Psoas muscle (tissue), 8 donors: ENCODE data around the gene KRR1. TPM values are rescaled to one million over a fixed set of nuclear protein-coding genes. Genes with fewer than 3 reads are reported as not detected.
"Not testable (repeated sequence)": the region's sequence is repeated elsewhere in the genome, so short reads cannot be mapped to it uniquely, and the experiment has no call there.

Source experiments
- ATAC-seq, 4 donors: fragments of 200-7000 bp; cut with Tn5 transposase; one replicate each; pipeline ENCODE4 v1.9.1; 2020; ENCODE audit warnings: moderate library complexity in 3 of 4, mild to moderate bottlenecking in 2 of 4
- DNase-seq, 2 donors: peaks; one replicate each; pipeline ENCODE4 v3.0.0-alpha.2; 2020
- H3K27ac ChIP-seq: fragments of 200-600 bp; one replicate; pipeline ENCODE4 v1.8.0; 2022
- H3K27me3 ChIP-seq, 3 donors: fragments of 200-600 bp in 1 of 3; one replicate each; pipeline versions ENCODE4 v1.6.1 to v1.8.0; 2013 to 2022; ENCODE audit warnings: low read length in 2 of 3, mild to moderate bottlenecking in 2 of 3, moderate library complexity in 1 of 3; ENCODE audit not compliant: insufficient read depth in 3 of 3
- H3K36me3 ChIP-seq, 2 donors: fragments of 200-600 bp in 1 of 2; one replicate each; pipeline versions ENCODE4 v1.6.1 to v1.8.0; 2013 to 2022; ENCODE audit warnings: low read depth in 1 of 2, mild to moderate bottlenecking in 1 of 2, moderate library complexity in 1 of 2; ENCODE audit not compliant: insufficient read depth in 1 of 2
- H3K4me1 ChIP-seq: fragments of 200-600 bp; one replicate; pipeline ENCODE4 v1.8.0; 2022
- H3K4me3 ChIP-seq: fragments of 200-600 bp; one replicate; pipeline ENCODE4 v1.8.0; 2022; ENCODE audit warnings: mild to moderate bottlenecking
- H3K9me3 ChIP-seq: fragments of 200-600 bp; one replicate; pipeline ENCODE4 v1.8.0; 2022
- WGBS, 3 donors: extraction: QIAGEN DNeasy Blood & Tissue Kit; methylation state at CpG; one replicate each; pipeline versions ENCODE4 v1.1.6 to v1.1.7; 2013; 5-methylcytosine and 5-hydroxymethylcytosine counted together
- intact Hi-C, 2 donors: fragments of 100-400 bp; cut with DNase I; formaldehyde crosslinking; loops; one replicate each; pipeline versions ENCODE4 v1.11.0 to v1.14.2; 2022
- polyA plus RNA-seq, 3 donors: library from polyadenylated mRNA; stranded (reverse); fragments of 200-250 nt; gene quantifications; one replicate each; pipeline ENCODE4 v1.2.3, GENCODE V29; 2013
- total RNA-seq, 4 donors: library from RNA; stranded (reverse); fragmentation: NEBNext Ultra II Directional in 2 of 4; extraction: Animal tissue kit (Norgen Biotek cat#: 25700) in 2 of 4; gene quantifications; one replicate each; pipeline versions ENCODE4 v1.2.1 to v1.2.4, GENCODE V29; 2021 to 2023
- TF ChIP-seq, protein P1 (sequence below): fragments of 200-600 bp; IDR thresholded peaks from one replicate; pipeline ENCODE4 v1.8.0; 2022; ENCODE audit warnings: antibody characterized with exemption
- donor health status: healthy with polysubstance abuse.
- donor health status: DM: no; HTN: no; CAD: no; lungs with moderate emphysema.
- donor health status: Bipolar disorder and iron deficiency.
- donor health status: healthy.
- donor health status: DM: yes; HTN: yes; CAD: no.
- donor health status: DM: no; HTN: no; CAD: no.
- donor health status: DM: no; HTN: no; CAD: no.
- donor health status: DM: yes; HTN: yes; CAD: no.

The KRR1 gene
- total and polyA plus RNA-seq, 7 donors: 15.7 to 64.9 (median 43.1) TPM

DNA sequence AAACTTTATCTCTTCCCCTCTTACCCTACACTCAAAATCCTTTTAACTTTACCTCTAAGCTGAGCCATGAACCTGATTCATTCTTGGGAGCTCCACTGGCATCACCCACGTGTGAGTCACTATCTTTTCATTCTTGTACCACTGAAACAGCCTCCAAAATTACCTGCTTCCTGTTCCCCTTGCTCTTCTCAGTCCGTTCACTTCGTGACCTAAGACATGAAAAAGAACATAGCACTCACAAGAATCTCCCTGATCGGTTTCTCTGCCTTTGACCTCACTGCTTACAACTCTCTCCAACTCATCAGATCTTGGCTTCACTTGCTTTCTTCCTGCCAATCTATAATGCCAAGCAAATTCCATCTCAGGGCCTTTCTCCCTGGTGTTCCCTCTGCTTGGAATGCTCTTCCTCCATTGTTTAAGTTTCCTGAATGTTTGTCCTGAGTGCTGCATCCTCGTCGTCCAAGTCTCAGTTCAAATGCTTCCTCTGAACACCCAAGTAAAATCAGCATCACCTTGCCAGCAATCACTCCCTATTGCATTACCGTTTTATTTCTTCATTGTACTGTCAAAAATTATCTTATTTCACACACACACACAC is 21.7 kb downstream of the KRR1 start:
- peak; percentile 55 to 73 (median 60) for ATAC-seq
- peaks cover 0 to 18% of the 10 kb centered on the region in 2 donors for H3K36me3 ChIP-seq
- no peak overlapping the region for H3K4me3 ChIP-seq
- TF ChIP-seq, protein P1, sequence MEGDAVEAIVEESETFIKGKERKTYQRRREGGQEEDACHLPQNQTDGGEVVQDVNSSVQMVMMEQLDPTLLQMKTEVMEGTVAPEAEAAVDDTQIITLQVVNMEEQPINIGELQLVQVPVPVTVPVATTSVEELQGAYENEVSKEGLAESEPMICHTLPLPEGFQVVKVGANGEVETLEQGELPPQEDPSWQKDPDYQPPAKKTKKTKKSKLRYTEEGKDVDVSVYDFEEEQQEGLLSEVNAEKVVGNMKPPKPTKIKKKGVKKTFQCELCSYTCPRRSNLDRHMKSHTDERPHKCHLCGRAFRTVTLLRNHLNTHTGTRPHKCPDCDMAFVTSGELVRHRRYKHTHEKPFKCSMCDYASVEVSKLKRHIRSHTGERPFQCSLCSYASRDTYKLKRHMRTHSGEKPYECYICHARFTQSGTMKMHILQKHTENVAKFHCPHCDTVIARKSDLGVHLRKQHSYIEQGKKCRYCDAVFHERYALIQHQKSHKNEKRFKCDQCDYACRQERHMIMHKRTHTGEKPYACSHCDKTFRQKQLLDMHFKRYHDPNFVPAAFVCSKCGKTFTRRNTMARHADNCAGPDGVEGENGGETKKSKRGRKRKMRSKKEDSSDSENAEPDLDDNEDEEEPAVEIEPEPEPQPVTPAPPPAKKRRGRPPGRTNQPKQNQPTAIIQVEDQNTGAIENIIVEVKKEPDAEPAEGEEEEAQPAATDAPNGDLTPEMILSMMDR: no peak
- 56 to 63% (median 57%) methylated on average over 7 of the region's 7 CpGs for WGBS, 3 donors
- no peaks in the 10 kb centered on the region for H3K9me3 ChIP-seq
- intact Hi-C loops: no loop called here
- DNase-seq: no peak
- no peaks in the 10 kb centered on the region for H3K27me3 ChIP-seq
- H3K27ac ChIP-seq: peak overlapping the region; percentile 16
- no peaks in the 10 kb centered on the region for H3K4me1 ChIP-seq

DNA sequence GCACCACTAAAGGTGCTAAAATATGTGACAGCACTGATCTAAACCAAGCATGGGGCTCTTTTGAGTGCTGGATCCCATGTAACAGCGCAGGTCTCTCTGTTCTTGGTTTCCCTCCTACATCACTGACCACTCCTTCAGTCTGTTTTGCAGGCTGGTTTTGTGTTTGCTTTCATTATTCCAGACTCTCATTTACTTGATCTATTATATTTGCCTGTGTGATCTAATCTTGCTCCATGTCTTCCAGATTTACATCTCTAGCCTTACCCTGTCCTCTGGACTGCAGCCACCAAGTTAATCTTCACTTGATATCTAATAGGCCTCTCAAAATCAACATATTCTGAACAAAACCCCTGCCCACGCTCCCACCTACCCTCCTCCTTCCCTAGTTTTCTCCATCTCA is 22.2 kb downstream of the KRR1 start:
- TF ChIP-seq, protein P1: no peak
- Histone ChIP-seq H3K27me3 (no peaks in the 10 kb centered on the region), H3K27ac (peak overlapping the region; percentile 16), H3K36me3 (peaks cover 0 to 18% of the 10 kb centered on the region in 2 donors), H3K9me3 (no peaks in the 10 kb centered on the region), H3K4me1 (no peaks in the 10 kb centered on the region), H3K4me3 (no peak overlapping the region)
- DNase-seq (no peak), ATAC-seq (peak in 3 of 4 donors; percentile 11 to 25 (median 21))
- intact Hi-C loops: no loop called here
- WGBS, 3 donors: 80 to 92% (median 87%) methylated on average over 2 of the region's 2 CpGs

DNA sequence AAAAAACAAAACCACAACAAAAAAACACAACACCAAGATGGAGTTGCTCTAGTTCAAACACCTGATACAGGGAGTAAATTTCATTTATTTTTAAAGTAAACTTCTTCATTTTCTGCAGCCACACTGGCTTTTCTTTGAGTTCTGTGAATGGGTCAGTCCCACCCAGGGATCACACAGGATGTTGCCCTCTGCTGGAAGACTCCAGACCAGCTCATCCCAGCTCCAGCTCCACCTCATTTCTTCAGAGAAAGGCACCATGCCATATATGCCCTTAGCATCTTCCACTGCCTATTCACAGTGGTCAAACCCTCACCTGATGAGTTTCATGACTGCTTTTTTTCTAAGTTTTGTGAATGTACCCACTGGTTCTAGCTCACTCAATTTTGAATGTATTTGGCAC is 22.9 kb downstream of the KRR1 start:
- Histone ChIP-seq H3K27ac (no peak overlapping the region), H3K4me3 (no peak overlapping the region), H3K4me1 (peaks cover 3% of the 10 kb centered on the region), H3K27me3 (no peaks in the 10 kb centered on the region), H3K36me3 (peaks cover 0 to 16% of the 10 kb centered on the region in 2 donors), H3K9me3 (no peaks in the 10 kb centered on the region)
- TF ChIP-seq, protein P1: peak; percentile 23
- intact Hi-C loops: no loop called here
- ATAC-seq (peak in 3 of 4 donors; percentile 48 to 69 (median 65)), DNase-seq (no peak)

DNA sequence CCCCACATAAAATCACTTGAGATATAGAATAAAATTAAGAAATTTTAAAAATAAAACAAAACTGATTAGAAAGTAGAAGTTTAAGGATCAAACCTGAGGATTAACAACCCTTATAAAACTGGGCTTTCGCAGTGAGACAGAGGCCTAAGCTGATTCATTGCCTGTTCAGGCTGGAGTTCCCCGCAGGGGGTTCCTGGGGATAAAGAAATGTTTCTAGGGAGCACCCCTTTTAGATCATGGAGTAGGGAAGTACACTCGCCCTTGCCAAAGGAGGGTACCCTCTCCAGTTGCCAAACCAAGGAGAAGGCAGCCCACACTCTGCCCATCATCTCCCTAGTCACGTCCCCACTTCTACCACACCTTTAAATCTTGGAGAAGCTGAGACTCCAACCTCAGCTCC is 24.1 kb downstream of the KRR1 start:
- Histone ChIP-seq H3K27me3 (no peaks in the 10 kb centered on the region), H3K27ac (no peak overlapping the region), H3K36me3 (peaks cover 0 to 7% of the 10 kb centered on the region in 2 donors), H3K4me3 (no peak overlapping the region), H3K9me3 (no peaks in the 10 kb centered on the region), H3K4me1 (peaks cover 3% of the 10 kb centered on the region)
- ATAC-seq: no peak
- WGBS, 3 donors: 87 to 95% (median 92%) methylated on average over 4 of the region's 4 CpGs
- intact Hi-C loops: no loop called here
- DNase-seq: no peak
- TF ChIP-seq, protein P1: no peak

DNA sequence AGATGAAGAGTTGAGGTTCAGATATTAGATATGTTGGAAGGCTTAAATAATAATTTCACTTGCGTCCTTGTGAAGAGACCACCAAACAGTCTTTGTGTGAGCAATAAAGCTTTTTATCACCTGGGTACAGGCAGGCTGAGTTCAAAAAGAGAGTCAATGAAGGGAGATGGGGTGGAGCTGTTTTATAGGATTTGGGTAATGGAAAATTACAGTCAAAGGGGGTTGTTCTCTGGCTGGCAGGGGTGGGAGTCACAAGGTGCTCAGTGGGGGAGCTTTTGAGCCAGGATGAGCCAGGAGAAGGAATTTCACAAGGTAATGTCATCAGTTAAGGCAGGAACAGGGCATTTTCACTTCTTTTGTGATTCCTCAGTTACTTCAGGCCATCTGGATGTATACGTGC is 27.0 kb downstream of the KRR1 start:
- H3K36me3 ChIP-seq, H3K4me3 ChIP-seq, intact Hi-C loops, H3K4me1 ChIP-seq, DNase-seq, H3K27ac ChIP-seq, H3K9me3 ChIP-seq, H3K27me3 ChIP-seq, ATAC-seq: not testable (repeated sequence)
- WGBS, 3 donors: 85 to 90% (median 85%) methylated on average over 2 of the region's 2 CpGs
